GM23338 (cell line): ENCODE data around the gene ZBTB48. TPM values are rescaled to one million over a fixed set of nuclear protein-coding genes. Genes with fewer than 3 reads are reported as not detected.
"Not testable (repeated sequence)": the region's sequence is repeated elsewhere in the genome, so short reads cannot be mapped to it uniquely, and the experiment has no call there.

ENCODE experiments used
- ATAC-seq: fragments of 200-7000 bp; cut with Tn5 transposase; 3 replicates; pipeline ENCODE4 v1.9.1; 2020
- DNase-seq: peaks from one replicate; pipeline ENCODE4 v3.0.0-alpha.2; 2015; ENCODE audit warnings: low spot score
- H2AFZ ChIP-seq: fragments of 200-600 bp; sonication (generic); 2 replicates; pipeline ENCODE4 v1.8.0; 2016; ENCODE audit warnings: antibody characterized with exemption, mild to moderate bottlenecking, moderate library complexity
- H3F3A ChIP-seq: fragments of 200-600 bp; sonication (generic); replicated peaks from 2 replicates; pipeline ENCODE4 v1.8.0; 2017; ENCODE audit warnings: antibody characterized with exemption, mixed run types, low read depth
- H3K27ac ChIP-seq: fragments of 200-600 bp; sonication (generic); 2 replicates; pipeline ENCODE4 v1.6.1; 2016; ENCODE audit warnings: low read depth
- H3K27me3 ChIP-seq: fragments of 200-600 bp; sonication (generic); 2 replicates; pipeline ENCODE4 v1.8.0; 2016; ENCODE audit warnings: mild to moderate bottlenecking, mixed run types, moderate library complexity; ENCODE audit not compliant: insufficient read depth
- H3K36me3 ChIP-seq: fragments of 200-600 bp; sonication (generic); 2 replicates; pipeline ENCODE4 v1.8.0; 2016; ENCODE audit warnings: mild to moderate bottlenecking; ENCODE audit not compliant: insufficient read depth
- H3K4me1 ChIP-seq: fragments of 200-600 bp; sonication (generic); 2 replicates; pipeline ENCODE4 v1.8.0; 2016; ENCODE audit warnings: mild to moderate bottlenecking, moderate library complexity; ENCODE audit not compliant: insufficient read depth
- H3K4me2 ChIP-seq: fragments of 200-600 bp; sonication (generic); 2 replicates; pipeline ENCODE4 v1.7.1; 2017; ENCODE audit warnings: mixed run types
- H3K4me3 ChIP-seq: fragments of 200-600 bp; sonication (generic); 2 replicates; pipeline ENCODE4 v1.6.1; 2016; ENCODE audit warnings: mixed run types
- H3K79me2 ChIP-seq: fragments of 200-600 bp; sonication (generic); replicated peaks from 2 replicates; pipeline ENCODE4 v1.8.0; 2017; ENCODE audit warnings: mild to moderate bottlenecking; ENCODE audit not compliant: insufficient read depth
- H3K9me2 ChIP-seq: fragments of 200-600 bp; sonication (generic); 2 replicates; pipeline ENCODE4 v1.8.0; 2017; ENCODE audit not compliant: insufficient read depth
- H4K20me1 ChIP-seq: fragments of 200-600 bp; sonication (generic); replicated peaks from 2 replicates; pipeline ENCODE4 v1.8.0; 2017; ENCODE audit warnings: mild to moderate bottlenecking; ENCODE audit not compliant: insufficient read depth
- H3K27ac Mint-ChIP-seq: 2 replicates; pipeline ENCODE4 v1.8.0; 2020; ENCODE audit warnings: inconsistent platforms, mild to moderate bottlenecking, moderate library complexity, mixed read lengths
- H3K27me3 Mint-ChIP-seq: 3 replicates; pipeline ENCODE4 v1.8.0; 2022; ENCODE audit warnings: low read depth, mild to moderate bottlenecking, moderate library complexity, mixed read lengths, inconsistent platforms; ENCODE audit not compliant: insufficient read depth, poor library complexity
- H3K36me3 Mint-ChIP-seq: 3 replicates; pipeline ENCODE4 v1.8.0; 2021; ENCODE audit warnings: low read depth, mild to moderate bottlenecking, inconsistent platforms, moderate library complexity, mixed read lengths
- H3K4me1 Mint-ChIP-seq: 3 replicates; pipeline ENCODE4 v1.8.0; 2020; ENCODE audit warnings: mild to moderate bottlenecking, inconsistent platforms, mixed read lengths
- H3K4me3 Mint-ChIP-seq: 3 replicates; pipeline ENCODE4 v1.8.0; 2021; ENCODE audit warnings: moderate library complexity, mild to moderate bottlenecking, inconsistent platforms, mixed read lengths
- H3K9me3 Mint-ChIP-seq: 3 replicates; pipeline ENCODE4 v1.8.0; 2020; ENCODE audit warnings: moderate library complexity, mild to moderate bottlenecking, inconsistent platforms, mixed read lengths
- CREB1 ChIP-seq: fragments of 250-450 bp; sonication (Bioruptor Pico); IDR thresholded peaks from 2 replicates; pipeline ENCODE4 v1.5.0; 2020; ENCODE audit warnings: low read depth, mild to moderate bottlenecking, moderate library complexity
- EZH2 ChIP-seq: fragments of 200-600 bp; sonication (generic); IDR thresholded peaks from one replicate; pipeline ENCODE4 v1.8.0; 2017; ENCODE audit warnings: antibody characterized with exemption, mild to moderate bottlenecking, low read depth; ENCODE audit not compliant: unreplicated experiment
- EZH2phosphoT487 ChIP-seq: fragments of 200-600 bp; sonication (generic); IDR thresholded peaks from one replicate; pipeline ENCODE4 v1.8.1; 2018; ENCODE audit warnings: antibody characterized with exemption; ENCODE audit not compliant: unreplicated experiment
- STAT1 ChIP-seq: IDR thresholded peaks from one replicate; pipeline ENCODE4 v1.6.1; 2016; ENCODE audit warnings: antibody characterized with exemption; ENCODE audit not compliant: unreplicated experiment
- ZNF114 ChIP-seq: fragments of 250-450 bp; sonication (Bioruptor Pico); IDR thresholded peaks from 2 replicates; pipeline ENCODE4 v1.5.0; 2020; ENCODE audit warnings: mild to moderate bottlenecking, moderate library complexity
- ZNF331 ChIP-seq: fragments of 250-450 bp; sonication (Bioruptor Pico); IDR thresholded peaks from 2 replicates; pipeline ENCODE4 v1.5.0; 2020; ENCODE audit warnings: low read depth, mild to moderate bottlenecking, moderate library complexity
- ZNF462 ChIP-seq: fragments of 250-450 bp; sonication (Bioruptor Pico); IDR thresholded peaks from 2 replicates; pipeline ENCODE4 v1.5.0; 2020; ENCODE audit warnings: mild to moderate bottlenecking, moderate library complexity
- polyA plus RNA-seq: library from polyadenylated mRNA; unstranded; fragments of >200 nt; fragmentation: Nextera tagmentation; extraction: Ambion mirVana; gene quantifications from 2 replicates; pipeline ENCODE4 v1.2.1, GENCODE V29; 2016
- total RNA-seq: library from RNA; depleted of rRNA; stranded (reverse); fragments of >200 nt; shearing (Covaris generic); gene quantifications from 2 replicates; pipeline ENCODE4 v1.2.3, GENCODE V29; 2014
- TF ChIP-seq, protein P1 (sequence below): IDR thresholded peaks from one replicate; pipeline ENCODE4 v1.6.1; 2018; ENCODE audit warnings: antibody characterized with exemption; ENCODE audit not compliant: unreplicated experiment

Gene ZBTB48
- total and polyA plus RNA-seq, 2 experiments from 2014 or later, result 17.3 to 25.5 TPM

- TF ChIP-seq ZNF462 (CRISPR knock-in tag) (no peak), ZNF331 (CRISPR knock-in tag) (no peak), STAT1 (no peak), EZH2 (no peak), CREB1 (CRISPR knock-in tag) (no peak), EZH2phosphoT487 (no peak), ZNF114 (CRISPR knock-in tag) (no peak)
- TF ChIP-seq, protein P1, sequence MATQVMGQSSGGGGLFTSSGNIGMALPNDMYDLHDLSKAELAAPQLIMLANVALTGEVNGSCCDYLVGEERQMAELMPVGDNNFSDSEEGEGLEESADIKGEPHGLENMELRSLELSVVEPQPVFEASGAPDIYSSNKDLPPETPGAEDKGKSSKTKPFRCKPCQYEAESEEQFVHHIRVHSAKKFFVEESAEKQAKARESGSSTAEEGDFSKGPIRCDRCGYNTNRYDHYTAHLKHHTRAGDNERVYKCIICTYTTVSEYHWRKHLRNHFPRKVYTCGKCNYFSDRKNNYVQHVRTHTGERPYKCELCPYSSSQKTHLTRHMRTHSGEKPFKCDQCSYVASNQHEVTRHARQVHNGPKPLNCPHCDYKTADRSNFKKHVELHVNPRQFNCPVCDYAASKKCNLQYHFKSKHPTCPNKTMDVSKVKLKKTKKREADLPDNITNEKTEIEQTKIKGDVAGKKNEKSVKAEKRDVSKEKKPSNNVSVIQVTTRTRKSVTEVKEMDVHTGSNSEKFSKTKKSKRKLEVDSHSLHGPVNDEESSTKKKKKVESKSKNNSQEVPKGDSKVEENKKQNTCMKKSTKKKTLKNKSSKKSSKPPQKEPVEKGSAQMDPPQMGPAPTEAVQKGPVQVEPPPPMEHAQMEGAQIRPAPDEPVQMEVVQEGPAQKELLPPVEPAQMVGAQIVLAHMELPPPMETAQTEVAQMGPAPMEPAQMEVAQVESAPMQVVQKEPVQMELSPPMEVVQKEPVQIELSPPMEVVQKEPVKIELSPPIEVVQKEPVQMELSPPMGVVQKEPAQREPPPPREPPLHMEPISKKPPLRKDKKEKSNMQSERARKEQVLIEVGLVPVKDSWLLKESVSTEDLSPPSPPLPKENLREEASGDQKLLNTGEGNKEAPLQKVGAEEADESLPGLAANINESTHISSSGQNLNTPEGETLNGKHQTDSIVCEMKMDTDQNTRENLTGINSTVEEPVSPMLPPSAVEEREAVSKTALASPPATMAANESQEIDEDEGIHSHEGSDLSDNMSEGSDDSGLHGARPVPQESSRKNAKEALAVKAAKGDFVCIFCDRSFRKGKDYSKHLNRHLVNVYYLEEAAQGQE, result no peak
Measured at GRCh38 chr1:6557597-6557996, 22.2 kb upstream of the ZBTB48 start (continued).

GRCh38 chr1:6559161-6559560 lies 20.6 kb upstream of the ZBTB48 start:
- H3K27me3 Mint-ChIP-seq, H3F3A ChIP-seq, H3K79me2 ChIP-seq, H2AFZ ChIP-seq, H3K4me1 Mint-ChIP-seq, H3K36me3 ChIP-seq, H3K4me3 Mint-ChIP-seq, H3K9me2 ChIP-seq, H4K20me1 ChIP-seq, H3K27ac Mint-ChIP-seq, H3K4me1 ChIP-seq, DNase-seq, ATAC-seq, H3K4me2 ChIP-seq, H3K27me3 ChIP-seq, H3K9me3 Mint-ChIP-seq, H3K4me3 ChIP-seq, H3K27ac ChIP-seq, H3K36me3 Mint-ChIP-seq: not testable (repeated sequence)
